GM18873 (cell line): ENCODE measurements around the gene HNRNPA1.
"Not testable (repeated sequence)": the region's sequence is repeated elsewhere in the genome, so short reads cannot be mapped to it uniquely, and the experiment has no call there.

ENCODE experiments used
- ATAC-seq: cut with Tn5 transposase; IDR thresholded peaks from one replicate; pipeline ENCODE4 v1.9.1; 2021; ENCODE audit warnings: mild to moderate bottlenecking, moderate library complexity, moderate number of reproducible peaks; ENCODE audit not compliant: unreplicated experiment, low FRiP score

Gene HNRNPA1

DNA sequence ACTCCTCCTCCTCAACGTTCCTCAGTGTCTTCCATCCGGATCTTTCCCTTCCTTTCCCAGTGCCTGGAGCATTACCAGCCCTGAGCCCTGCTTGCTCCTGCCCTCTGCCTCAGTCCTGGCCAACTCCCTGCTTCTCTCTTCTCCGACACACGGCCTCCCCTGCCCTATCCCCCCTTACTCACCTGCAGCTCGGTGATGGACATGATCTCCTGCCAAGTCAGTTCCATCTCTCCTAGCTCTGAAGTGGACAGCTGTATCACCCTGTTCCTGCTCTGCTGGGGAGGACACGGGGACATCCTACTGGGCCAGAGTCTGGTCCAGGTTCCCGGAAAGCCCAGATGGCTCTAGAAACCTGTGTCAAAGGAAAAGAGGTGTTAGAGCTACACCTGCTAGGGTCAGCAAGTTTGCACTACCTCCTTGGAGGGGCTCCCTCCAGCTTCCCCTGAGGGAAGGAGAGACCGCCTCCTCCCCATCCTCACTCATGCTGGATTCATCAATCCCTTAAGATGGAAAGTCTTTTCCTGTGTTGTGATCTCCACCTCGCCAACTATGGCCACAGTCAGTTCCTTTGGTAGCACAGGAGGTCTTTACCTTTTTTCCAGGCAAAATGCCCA lies 14.5 kb downstream of the HNRNPA1 start:
- no peak for ATAC-seq

DNA sequence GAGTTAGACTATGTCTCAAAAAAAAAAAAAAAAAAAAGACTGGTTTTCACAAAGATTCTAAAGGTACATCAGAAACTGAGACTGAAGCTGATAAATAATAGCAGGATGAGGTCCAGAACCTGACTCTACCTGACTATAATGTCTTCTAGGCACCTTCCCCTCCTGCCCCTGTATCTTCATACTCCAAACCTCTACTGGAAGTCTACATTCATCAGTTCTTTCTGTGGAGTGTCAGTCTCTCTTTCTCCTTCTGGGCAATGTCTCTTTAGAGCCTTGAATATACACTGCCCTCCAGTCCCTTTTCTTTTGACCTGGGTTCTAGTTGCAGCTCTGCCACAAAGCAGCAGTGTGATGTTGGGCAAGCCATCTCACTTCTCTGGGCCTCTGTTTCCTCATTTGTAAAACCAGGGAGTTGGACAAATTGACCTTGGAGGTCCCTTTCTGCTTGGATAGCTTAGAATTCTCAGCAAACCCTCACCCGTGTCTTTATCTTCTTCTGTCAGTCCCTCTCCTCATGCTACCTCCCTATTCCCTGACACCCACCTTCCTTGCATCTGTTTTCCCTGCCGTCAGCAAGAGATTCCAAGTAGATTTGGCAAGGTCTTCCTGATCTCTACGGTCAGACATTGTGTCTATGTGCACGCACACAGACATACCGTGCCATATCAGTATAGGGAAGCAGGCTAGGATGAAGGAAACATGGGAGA lies 16.0 kb downstream of the HNRNPA1 start:
- no peak for ATAC-seq

GRCh38 chr12:54298904-54299303 lies 18.4 kb downstream of the HNRNPA1 start:
- ATAC-seq, result no peak

GRCh38 chr12:54299515-54300224 lies 19.1 kb downstream of the HNRNPA1 start:
- ATAC-seq, result no peak

DNA sequence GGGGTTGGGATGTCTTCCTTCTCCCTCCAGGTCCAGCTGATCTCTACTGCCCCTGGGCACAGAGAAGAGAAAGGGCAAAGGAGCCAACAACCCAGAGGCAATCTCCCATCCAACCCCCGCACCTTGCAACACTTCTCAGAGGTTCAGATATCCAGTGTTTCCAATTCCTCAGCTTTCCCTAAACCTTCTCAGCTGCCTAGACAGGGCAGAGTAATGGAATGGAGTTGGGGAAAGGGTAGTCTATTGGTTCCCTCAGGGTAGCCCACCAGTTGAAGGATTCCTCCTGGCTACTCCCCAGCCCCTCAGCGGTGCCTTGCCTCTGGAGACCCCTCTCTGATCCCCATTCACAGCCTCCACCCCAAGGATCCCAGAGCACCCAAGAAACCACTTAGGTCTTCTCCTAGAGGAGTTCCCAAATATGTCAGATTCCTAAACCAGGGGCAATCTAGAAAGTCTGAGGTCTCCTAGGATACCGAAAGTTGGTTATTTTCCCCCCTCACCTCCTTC lies 19.8 kb downstream of the HNRNPA1 start:
- no peak for ATAC-seq

- no peak for ATAC-seq
These were observed 20.4 kb downstream of the HNRNPA1 start, which contains the start of gene NFE2 for GRCh38 chr12:54300732-54301427. Gene NFE2 (minus strand): TSS chr12:54301015. CDS start chr12:54295248, 5,767 bp downstream.

DNA sequence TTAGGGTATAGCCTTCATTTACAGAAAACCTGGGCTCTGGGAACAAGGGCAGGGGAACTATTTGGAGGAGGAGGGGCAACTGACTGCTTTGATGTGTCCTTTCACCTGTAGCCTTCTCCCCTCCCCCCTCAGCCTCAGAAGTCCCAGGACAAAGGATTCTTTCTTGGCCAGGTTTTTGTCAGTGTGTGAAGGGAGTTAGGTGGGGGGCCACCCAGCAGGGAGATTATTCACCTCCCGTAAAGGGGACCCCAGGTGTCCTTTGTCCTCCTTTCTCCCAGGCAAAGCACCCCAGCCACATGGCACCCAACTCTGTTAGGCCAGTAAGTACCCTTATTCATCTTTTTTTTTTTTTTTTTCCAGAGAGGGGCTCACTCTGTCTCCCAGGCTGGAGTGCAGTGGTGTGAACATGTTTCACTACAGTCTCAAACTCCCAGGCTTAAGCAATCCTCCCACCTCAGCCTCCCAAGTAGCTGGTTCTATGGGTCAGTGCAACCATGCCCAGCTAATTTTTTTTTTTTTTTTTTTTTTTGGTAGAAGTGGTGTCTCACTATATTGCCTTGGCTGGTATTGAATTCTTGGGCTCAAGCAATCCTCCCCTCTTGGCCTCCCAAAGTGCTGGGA lies 21.0 kb downstream of the HNRNPA1 start:
- no peak for ATAC-seq

DNA sequence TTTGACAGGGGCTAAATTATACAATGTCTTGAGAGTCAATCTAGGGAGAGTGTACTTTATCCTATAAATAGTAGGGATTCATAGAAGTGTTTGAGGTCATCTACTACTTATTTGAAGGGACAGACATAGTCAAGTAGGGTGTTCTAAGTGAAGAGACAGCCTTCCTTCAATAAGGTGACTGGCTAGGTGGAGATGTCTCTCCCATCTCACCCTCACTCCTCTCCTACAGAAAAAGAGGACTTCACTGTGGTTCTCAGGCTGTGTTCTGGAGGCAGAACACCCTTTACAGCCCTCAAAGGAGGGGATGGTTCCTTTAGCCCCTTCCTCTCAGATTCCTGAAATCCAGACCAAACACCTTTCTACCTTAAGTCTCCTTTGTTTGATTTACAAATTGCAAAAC lies 23.1 kb downstream of the HNRNPA1 start:
- no peak for ATAC-seq

GRCh38 chr12:54304187-54304810 lies 23.8 kb downstream of the HNRNPA1 start:
- no peak for ATAC-seq

- no peak for ATAC-seq
These were observed 26.6 kb downstream of the HNRNPA1 start for GRCh38 chr12:54306925-54307741.

DNA sequence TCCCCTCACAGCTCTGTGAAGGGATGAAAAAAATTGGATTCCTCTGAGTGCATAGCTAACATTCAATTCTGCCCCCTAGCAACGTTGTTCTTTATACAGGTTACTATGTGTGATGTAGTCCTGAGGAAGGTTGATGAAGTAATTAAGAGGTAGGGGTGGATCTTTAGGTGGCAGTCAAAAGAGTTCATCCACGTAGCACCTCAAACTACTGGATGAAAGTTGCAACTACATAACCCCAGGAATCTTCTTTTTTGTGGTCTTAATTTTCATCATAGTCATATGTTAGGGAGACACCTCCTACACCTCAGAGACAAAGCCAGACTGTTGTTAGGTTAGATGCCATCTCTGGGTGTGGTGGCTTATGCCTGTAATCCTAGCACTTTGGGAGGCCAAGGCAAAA lies 30.5 kb downstream of the HNRNPA1 start:
- ATAC-seq, result no peak

- ATAC-seq, result not testable (repeated sequence)
These were observed 31.8 kb downstream of the HNRNPA1 start for GRCh38 chr12:54312309-54312708.

DNA sequence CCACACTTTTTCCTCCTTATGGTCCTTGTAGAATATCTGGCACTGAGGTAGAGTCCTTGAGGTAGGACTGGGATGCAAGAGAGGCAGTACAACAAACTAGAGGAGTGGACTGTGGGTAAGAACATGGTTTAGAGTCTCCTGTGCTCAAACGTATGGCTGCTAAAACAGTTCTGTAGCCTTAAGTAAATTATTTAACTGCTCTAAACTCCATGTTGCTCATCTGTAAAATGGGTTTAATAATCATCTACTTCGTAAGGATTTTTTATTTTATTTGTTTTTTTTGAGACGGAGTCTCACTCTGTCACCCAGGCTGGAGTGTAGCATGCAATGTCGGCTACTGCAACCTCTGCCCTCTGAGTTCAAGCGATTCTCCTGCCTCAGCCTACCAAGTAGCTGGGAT lies 40.8 kb downstream of the HNRNPA1 start:
- ATAC-seq, result no peak

- peak; percentile 99 for ATAC-seq
These were observed 44.3 kb downstream of the HNRNPA1 start, which contains the start of gene COPZ1 for GRCh38 chr12:54324617-54325441. Gene COPZ1 (plus strand): TSS chr12:54325131. CDS start chr12:54325164, 33 bp downstream.

DNA sequence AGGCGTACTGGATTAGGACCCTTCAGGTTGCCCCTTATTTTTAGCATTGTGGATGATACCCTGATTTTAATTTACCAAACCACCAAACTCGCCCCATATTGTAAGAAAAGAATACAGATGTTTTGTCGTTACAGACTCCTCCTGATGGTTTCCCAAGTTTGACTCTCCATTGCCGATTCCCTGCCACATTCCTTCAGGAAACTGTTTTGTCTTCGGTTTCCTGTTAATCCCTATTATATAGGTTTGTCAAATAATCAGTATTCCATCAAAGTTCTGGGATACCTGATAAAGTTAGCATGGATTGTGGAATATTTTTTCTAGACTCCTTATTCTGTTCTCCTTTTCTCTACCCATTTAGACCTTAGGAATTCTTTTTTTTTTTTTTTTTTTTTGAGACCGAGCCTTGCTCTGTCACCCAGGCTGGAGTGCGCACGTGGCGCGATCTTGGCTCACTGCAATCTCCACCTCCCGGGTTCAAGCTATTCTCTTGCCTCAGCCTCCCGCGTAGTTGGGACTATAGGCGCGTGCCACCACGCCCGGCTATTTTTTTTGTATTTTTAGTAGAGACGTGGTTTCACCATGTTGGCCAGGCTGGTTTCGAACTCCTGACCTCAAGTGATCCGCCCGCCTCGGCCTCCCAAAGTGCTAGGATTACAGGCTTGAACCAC lies 45.0 kb downstream of the HNRNPA1 start:
- not testable (repeated sequence) for ATAC-seq

DNA sequence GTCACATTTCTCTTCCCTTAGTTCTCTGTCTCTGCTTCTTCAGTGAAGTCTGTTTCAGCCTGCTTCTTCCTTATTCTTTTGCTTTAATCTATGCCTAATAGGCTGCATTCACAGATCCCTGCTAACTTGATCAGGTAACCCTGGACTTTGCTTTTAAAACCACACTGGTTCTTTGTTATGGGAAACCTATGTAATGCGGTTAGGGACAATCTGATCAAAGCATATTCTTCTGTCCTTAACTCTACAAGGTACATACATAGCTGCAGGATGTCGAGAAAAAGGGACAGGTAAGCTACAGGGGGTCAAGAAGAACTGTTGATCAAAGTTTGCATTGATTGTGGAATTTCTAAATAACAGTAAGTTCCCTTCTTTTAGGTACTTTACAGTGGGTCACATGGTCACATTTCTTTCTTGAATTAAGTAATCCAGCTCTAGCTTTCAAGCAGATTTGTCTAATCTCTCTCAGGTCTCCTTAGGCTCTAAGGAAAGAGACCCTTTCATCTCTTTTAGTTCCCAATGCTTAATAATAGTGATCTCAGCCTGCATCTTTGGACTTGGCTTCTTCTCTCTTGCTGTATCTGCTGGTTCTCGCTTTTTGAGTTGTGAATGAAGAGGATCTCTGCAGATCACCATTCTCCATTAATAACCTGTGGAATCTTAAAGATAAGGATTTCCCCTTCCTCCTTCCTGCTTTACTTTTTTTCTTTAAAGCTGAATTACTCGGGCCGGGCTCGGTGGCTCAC lies 48.2 kb downstream of the HNRNPA1 start:
- no peak for ATAC-seq

DNA sequence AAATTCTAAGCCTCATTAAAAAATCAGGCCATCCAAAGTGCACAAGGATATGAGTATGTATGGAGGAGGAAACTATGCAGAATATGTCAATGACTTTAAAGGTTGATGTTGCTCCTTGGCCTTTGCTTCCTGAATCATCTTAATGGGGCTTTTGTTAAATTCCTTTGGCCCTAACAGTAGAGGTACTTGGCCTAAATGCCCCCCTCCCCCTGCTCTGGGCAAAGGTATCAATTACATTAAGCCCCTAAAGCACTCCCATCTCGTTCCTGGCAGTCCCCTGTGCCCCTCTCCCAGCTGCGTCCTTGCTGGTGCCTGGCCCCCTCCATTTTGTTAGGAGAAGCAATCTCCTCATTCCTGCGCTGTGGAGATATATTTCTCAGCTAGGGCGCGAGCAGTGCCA lies 49.2 kb downstream of the HNRNPA1 start:
- no peak for ATAC-seq
